SHP77 treated with DMSO at 0.1 percent for 48 hours (cell line): ENCODE data around the gene LINGO3.

ENCODE experiments used
- DNase-seq: peaks from one replicate; lab custom pipeline; 2025; lab: John Stamatoyannopoulos, UW

Gene LINGO3

DNA sequence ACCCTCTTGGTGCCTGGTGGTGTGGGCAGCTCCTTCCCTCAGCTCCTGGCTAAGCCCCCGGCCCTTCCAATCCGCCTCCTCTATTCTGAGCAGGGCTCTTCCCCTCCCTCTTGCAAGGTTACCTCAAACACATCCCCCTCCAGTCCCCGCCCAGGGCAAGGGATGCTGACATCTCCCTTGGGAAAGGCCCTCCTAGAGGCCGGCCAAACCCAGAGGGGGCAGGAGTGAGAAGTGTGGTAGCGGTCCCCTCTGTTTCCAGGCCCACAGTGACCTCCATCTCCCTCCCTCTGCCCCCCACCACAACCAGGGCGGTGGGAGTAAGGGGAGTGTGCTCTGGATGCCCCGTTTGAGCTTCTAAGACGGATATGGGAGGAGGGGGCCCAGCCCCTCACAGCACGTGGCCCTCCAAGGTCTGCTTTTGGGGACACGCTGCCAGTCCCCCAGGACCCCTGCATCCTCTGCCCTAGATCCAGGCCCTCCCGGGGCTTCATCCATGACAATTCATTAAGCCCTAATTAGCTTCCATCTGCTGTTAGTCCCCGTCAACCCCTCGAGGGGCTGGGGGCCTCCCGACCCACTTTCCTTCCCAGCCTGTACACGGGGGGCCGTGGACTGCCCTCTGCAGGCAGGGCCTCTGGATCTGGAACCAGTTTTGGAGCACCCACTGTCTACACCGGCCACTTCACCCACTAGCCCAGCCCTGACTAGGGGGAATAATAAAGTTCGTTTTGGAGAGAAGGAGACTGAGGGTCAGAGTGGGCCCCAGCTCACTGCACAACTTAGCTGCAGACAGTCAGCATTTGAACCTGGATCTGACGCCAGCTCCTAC lies 2.3 kb downstream of the LINGO3 start:
- DNase-seq, result no peak

DNA sequence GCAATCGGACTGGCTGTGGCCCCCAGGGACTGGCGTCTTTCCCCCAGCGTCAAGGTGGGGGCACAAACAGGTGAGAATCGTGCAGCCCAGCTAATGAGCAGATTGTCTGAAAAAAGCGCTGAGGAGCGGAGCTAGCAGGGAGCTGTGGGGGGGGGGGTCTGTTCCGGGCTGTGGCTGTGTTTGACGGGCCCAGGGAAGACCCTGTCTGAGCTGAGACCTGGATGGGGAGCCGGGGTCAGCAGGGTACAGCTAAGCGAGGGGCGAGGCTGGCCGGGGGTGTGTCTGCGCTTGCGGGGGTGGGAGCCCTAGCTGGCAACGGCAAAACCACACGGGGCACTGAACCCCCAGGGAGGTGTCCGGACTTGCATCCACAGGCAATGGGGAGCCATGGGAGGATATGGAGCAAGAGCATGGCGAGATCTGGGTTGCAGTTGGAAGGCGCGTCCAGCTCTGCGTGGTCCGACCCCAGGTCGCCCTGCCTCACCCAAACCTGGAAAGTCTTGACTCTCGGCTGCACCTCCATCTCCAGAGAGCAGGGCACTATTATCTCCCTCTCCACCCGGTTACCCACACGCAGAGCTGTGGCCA lies 4.6 kb downstream of the LINGO3 start:
- no peak for DNase-seq

DNA sequence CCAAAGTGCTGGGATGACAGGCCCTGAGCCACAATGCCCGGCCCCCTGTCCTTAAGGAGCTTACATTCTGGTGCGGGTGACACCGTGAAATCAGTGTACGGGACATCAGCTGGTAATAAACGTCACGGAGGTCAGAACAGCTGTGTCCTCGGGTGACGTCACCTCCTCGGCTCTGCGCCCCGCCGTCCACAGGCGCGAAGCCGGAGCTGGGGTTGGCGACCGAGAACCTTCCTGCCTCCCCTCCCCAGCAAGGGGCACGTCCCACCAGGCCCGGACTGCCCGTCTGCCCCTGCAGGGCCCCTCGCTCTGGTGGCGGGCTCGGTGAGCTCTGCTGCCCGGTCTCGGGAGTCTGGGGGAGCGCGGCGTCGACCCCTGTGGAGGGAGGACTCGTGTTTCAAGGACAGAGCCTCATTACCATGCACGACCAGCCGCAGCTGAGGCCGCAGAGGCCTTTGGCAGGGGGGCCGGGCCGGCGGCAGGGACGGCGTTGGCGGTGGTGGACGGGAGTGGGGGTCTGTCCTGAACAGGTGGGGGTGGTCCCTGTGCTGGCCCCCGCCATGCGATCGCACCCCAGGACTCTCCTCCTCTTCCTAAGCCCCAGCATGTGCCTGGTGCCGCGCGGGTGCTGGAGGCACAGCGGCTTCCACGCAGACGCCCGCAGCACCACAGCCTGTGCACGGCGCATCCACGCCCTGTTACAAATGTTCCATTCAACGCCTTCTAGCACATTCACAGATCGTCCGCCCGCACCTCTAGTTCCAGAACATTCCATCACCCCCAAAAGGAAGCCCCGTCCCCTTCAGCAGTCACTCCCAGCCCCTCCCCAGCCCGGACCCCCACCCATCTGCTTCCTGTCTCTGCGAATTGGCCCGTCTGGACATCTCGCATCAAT lies 5.4 kb downstream of the LINGO3 start:
- no peak for DNase-seq

DNA sequence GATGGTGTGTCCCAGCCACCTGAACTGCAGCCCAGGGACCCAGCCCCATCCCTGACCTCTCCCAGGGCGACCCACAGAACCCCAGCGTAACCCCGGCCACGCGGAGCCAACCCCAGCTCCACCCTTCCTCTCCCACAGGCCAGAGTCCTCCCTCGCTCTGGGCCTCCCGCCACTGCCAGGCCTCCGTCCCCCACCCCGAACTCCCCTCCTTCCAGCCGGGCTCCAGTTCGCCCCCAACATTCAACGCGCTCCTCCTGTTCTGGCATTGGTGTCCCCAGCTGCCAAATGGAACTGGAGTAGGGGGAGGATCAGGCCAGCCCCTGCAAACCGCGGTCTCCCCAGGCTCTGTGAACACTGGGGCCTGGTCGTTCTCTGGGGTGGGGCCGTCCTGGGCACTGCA lies 7.4 kb downstream of the LINGO3 start:
- DNase-seq, result no peak

DNA sequence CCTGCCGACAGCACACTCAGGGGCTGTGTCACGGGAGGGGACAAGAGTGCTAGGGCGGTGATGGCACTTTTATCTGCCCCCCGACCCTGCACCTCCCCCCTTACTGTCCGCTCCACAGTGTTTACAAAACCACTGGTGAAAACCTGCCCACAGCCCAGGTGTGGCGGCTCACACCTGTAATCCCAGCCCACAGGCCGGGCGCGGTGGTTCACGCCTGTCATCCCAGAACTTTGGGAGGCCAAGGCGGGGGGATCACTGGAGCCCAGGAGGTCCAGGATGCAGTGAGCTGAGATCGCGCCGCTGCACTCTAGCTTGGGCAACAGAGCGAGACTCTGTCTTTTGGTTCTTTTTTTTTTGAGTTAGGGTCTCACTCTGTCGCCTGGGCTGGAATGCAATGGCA lies 11.8 kb downstream of the LINGO3 start:
- DNase-seq, result no peak

DNA sequence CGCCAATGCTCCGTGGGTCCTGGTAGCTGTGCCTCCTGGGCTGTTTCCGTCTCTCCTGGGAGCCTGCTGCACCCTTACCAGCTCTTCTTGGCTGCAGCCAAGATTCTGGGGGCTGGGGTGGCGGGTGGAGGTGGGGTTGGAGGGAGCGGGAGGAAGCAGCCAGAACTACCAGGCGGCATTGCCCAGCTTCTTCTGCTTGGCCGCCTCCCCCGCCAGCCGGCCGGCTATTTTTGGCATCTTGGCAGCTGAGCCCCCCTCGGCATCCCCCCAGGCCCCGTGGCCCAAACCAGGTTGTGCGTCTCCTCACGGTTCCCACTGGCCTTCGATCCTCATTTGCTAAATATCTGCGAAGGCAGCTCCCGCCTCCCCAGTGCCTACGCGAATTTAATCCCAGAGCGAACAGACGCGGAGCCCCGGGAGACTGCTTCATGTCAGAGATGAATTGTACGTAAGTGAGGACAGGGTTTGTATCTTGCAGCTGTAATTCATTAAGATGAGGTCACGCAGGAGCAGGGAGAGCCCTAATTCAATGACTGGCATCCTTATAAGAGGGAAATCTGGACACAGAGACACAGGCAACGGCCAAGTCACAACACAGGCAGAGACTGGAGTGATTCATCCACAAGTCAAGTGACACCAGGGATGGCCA lies 13.1 kb downstream of the LINGO3 start:
- DNase-seq, result no peak

DNA sequence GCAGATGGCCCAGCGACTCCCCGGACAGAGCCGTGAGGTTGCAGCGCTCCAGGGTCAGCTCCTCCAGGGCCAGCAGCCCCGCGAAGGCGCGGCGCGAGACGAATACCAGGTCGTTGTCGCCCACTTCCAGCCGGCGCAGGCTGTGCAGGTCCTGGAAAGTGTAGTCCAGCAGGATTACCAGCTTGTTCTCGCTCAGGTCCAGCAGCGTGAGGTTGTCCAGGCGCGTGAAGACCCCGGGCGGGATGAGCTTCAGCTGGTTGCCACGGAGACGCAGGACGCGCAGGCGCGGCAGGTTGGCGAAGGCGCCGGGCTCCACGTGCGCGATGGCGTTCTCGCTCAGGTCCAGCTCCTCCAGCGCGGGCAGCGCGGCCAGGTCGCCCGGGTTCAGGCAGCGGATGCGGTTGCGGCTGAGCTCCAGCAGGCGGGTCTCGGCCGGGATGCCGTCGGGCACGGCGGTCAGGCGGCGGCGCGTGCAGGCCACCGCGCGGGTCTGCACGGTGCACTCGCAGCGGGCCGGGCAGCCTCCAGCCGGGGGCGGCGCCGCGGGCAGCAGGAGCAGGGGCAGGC lies 16.7 kb downstream of the LINGO3 start:
- no peak for DNase-seq

DNA sequence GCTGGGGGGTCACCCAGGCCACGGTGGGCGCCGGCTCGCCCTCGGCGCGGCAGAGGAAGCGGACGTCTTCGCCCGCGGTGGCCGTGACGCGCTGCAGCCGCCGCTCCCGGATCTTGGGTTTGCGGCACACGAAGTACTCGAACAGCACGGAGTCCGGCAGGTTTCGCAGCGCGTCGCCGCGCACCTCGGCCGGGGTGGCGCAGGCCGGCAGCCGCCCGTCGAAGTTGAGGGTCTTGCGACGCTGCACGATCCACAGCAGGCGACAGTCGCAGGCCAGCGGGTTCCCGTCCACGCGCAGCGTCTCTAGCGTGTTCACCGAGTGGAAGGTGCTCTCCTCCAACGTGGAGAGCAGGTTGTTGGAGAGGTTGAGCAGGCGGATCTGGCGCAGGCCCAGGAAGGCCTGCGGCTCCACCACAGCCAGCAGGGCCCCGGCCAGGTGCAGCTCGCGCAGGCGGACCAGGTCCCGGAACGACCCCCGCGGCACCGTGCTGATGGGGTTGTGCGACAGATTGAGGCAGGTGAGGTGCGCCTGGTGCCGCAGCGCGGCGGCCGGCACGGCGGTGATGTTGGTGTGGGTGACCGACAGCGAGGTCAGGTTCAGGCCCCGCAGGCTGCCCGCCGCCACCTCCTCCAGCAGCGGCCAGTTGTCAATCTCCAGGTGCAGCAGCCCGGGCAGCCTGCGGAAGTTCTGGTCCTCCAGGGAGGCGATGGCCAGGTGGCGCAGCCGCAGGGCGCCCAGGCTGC lies 17.3 kb downstream of the LINGO3 start:
- DNase-seq, result no peak

DNA sequence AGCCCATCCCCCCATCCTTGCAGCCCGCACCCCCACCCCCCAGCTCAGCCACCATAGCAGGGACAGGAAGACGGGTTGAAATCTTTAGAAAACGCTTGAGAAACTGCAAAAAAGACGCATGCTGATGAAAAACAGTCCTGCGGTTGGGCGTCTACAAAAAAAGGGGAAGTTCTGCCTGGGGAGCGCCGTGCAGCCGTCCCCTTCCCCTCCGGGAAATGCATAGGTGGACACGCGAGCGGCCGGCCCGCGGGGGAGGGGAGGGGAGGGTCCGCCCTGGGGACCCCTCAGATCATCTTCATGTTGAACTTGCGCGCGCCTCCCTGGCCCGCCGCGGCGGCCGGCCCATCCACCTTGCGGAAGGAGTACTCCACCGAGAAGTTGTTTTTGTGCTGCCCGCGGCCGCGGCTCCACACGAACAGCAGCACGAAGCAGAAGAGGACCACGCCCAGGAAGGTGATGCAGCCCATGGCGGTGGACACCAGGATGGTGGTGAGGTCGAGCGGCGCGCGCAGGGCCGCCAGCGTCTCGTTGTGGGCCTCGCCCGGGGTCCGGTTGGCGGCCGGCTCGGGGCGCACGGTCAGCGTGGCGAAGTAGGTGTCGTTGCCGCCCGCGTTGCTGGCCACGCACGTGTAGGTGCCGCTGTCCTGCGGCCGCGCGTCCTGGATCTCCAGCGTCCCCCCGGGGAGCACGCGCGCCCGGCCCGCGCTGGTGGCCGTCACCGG lies 18.1 kb downstream of the LINGO3 start:
- no peak for DNase-seq

DNA sequence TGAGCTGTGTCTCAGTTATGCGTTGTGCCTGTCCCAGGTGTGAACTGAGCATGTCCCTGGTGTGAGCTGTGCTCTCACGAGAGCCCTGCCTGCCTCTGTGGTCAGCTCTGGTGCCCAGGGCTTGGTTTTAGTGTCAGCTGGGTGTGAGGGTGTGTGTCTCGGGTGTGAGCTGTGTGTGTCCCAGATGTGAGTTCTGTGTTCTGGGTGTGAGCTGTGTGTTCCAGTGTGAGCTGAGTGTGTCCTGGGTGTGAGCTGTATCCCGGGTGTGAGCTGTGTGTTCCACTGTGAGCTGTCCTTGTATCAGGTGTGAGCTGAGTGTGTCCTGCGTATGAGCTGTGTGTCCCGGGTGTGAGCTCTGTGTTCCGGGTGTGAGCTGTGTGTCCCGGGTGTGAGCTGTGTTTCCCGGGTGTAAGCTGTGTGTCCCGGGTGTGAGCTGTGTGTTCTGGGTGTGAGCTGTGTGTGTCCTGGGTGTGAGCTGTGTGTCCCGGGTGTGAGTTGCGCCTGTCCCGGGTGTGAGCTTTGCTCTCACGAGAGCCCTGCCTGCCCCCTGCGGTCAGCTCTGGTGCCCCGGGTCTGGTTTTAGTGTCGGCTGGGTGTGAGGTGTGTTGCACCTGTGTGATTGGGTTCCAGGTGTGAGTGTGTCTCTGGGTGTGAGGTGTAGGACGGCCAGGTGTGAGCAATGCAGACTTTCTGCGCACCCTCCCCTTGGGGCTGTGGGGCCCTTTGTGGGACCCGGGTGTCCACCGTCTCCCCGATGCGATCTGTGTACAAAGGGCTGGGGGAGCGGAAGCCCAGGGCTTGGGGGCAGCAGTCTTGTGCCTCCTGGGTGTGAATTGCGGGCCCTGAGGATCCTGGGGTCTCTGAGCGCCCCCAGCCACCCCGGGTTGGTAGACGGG lies 18.9 kb downstream of the LINGO3 start:
- no peak for DNase-seq

DNA sequence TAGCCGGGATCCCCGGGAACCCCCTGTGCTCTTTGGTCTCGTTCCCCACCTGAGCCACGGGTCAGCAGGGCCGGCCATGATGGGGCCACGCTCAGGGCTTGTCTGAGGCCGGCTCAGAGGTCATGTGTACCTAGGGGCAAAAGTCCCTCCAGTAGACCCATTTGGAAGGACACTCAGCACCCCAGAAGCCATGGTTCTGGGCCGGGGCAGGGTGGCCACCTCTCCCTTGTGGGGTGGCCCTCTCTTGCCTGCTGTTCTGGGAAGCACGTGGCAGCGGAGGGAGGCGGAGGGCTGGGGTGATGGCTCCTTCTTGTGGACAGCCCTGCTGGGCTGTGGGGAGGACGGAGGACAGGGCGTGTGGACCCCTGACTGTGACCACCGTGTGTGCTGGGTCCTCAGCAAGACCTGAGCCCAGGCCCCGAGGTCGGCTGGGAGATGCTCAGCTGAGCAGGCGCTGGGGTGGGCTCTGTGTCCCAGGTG lies 19.6 kb downstream of the LINGO3 start:
- no peak for DNase-seq

DNA sequence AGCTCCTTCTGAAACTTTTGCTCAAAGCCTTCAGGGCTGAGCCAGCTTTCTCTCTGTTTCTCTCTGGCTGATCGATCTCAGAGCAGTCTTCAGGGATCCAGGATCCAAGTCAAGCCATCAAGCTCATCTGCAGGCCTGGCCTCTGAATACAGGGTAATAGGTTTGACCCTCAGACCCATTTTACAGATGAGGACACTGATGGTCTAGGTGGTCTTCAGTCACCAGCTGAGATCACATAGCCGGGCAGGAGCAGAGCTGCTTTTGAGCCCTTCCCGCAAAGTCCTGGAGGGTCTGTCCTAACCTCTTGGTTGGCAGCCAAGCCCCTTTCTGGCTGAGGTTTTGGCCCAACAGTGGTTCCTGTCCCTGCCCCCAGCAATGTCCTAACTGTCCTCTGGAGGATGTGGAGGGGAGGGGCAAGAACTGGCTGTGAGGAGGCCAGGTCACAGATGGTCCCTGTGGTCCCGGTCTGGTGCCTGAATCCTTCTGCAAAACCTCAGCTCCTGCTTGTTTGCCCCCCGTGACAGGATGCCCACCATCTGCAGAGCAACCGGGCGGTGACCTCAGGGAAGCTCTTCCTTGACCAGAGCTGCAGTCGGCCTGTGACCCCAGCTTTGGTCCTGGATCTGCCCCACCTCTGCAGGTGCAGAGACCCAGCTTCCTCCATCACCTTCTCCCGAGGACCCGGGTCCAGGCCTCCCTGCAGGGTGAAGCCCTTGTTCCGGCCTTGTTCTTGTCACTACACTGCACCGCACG lies 20.2 kb downstream of the LINGO3 start:
- DNase-seq, result no peak

DNA sequence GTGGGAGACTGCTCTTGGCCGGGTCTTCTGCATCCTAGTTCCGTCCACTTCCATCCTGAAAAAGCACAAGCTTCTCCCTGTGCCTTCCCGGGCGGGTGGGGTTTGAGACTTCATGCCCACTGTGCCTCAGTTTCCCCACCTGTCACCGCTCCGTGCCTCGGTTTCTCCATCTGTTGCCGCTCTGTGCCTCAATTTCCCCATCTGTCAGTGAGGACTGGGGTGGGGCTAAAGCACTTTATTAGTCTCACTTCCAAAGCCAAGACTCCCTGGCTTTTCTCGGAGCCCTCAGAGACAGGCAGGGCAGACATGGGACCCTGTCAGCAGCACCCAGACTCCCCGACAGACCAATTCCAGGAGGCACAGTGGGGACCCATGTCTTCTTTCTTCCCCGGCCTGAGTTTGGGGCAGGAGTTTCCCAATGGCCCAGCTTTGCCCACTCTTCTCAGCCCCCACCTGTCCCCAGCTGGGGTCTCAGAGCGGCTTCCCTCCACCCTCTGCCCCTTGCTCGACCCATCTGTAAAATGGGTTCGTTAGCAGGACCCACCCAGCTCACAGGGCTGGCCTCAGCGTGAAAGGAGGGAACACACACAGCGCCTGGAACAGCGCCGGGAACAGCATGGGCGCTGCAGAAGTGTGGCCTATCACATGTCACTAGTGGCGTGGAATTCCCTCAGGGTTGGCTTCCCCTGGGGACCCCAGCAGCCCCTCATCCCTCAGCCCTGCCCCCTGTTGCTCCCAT lies 21.4 kb downstream of the LINGO3 start:
- DNase-seq, result no peak

DNA sequence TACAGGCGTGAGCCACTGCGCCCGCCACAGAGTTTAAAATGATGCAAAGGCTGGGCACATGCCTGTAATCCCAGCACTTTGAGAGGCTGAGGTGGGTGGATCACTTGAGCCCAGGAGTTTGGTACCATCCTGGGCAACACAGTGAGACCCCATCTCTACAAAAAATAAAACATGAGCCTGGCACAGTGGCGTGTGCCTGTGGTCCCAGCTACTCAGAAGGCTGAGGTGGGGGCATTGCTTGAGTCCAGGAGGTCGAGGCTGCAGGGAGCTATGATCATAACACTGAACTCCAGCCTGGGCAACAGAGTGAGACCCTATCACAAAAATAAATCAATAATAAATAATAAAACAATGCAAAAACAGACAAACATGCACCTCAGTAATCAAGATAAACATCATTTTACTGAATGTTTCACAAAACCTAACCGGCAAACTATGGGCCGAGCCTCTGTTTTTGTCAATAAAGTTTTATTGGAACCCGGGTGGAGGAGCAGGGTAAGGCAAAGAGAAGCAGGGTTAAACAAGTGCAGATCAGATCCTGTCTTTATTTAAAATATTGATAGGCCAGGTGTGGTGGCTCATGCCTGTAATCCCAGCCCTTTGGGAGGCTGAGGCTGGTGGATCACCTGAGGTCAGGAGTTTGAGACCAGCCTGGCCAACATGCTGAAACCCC lies 24.0 kb downstream of the LINGO3 start:
- no peak for DNase-seq

DNA sequence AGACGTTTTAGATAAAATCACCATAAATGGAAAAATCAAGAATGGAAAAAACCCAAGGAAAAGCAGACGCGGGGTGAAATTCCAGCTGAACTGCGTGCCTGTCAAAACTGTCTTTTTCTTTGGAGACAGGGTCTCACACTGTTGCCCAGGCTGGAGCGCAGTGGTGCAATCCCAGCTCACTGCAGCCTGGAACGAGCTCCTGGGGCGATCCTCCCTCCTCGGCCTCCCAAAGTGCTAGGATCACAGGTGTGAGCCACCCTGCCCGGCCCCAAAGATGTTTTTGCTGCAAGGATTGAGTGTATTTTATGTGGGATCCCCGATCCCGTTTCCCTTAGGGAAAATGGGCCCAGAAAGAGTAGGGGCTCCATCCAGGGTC lies 25.1 kb downstream of the LINGO3 start:
- DNase-seq, result no peak

DNA sequence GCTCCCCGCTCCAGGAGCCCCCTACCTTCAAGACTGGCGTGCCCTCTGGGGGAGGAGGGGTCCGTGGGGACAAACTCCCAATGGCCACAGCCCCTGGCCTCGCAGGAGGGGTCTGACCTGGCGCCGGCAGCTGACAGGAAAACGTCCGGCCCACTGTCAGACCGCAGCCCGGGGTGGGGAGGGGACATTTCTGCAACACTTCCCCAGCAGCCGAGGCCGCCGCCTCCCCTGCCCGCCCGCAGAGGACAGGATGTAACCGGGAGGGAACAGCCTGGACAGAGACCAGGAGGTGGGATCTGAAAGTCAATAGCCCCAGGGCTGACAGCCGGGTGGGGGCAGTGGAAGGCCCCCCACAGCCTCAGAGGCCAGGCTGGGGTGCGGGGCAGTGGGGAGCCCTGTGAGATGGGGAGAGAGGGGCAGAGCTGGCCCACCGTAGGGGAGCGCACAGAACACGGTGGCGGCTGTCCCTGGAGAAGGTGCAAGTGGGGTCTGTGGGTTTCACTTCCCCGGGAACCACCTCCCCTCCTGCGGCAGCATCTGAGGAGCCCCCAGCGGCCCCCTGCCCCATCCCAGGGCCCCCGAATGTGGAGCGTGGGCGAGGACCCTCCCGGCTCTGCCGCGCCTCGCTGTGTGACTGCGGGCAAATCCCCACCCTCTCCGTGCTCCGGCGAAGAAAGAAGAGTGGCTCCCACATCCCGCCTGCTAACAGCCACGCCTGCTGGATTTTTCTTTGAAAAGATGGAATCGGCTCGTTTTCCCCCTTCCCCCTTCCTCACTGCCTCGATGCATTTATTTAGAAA lies 25.7 kb downstream of the LINGO3 start, which contains the start of gene PEAK3:
Gene PEAK3 (minus strand): TSS at position 114 of the 800 bp plus-strand sequence. CDS start 1,244 bp downstream, outside the sequence.
- DNase-seq, result no peak
